Measurements from ENCODE around the gene AMPD1.

DNA sequence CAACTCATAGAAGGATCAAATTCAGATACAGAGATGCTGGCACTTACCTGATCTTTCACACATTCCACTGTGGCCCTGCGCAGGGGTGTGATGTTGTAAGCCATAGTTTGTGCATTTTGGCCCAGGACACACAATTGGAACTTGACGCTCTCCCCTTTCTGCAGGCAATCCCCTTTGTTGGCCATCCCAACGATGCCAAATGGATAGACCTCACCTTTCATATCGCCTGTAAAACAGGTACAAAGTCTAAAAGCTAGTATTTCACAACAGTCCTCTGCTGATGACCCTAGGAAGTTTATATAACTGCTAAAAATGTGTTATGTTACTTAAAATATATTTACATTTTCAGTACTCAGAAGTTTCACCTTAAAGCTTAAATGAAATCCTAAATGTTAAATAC lies 25.1 kb upstream of the AMPD1 start:
- TF ChIP-seq POLR2A (IDR thresholded peaks at IDR 0.05; ENCODE audit: low read depth, low read length) = no peak
- TF ChIP-seq POLR2AphosphoS5 (IDR thresholded peaks at IDR 0.05; ENCODE audit: low read depth, low read length) = no peak
- TF ChIP-seq TAF1 (IDR thresholded peaks at IDR 0.05; ENCODE audit: low read depth, low read length) = no peak
- TF ChIP-seq POU2F2 (IDR thresholded peaks at IDR 0.05; ENCODE audit: low read depth, low read length) = no peak
- TF ChIP-seq PAX5 (IDR thresholded peaks at IDR 0.05; ENCODE audit: insufficient read depth, low read length, severe bottlenecking) = no peak

Measured in GM12891 (cell line).